OCI-LY1 (cell line): Measurements from ENCODE around the gene MRPL41.
"Not testable (repeated sequence)": the region's sequence is repeated elsewhere in the genome, so short reads cannot be mapped to it uniquely, and the experiment has no call there.

Experiments
- H2AFZ ChIP-seq: fragments of 200-600 bp; sonication (generic), shearing (Covaris generic); 2 replicates; pipeline ENCODE4 v1.6.0; 2014; ENCODE audit warnings: antibody characterized with exemption, mild to moderate bottlenecking, low read length
- H3F3A ChIP-seq: fragments of 200-600 bp; sonication (generic), shearing (Covaris generic); 2 replicates; pipeline ENCODE4 v1.6.0; 2014; ENCODE audit warnings: mild to moderate bottlenecking, antibody characterized with exemption, low read length, moderate library complexity; ENCODE audit not compliant: insufficient read depth
- H3K27ac ChIP-seq: fragments of 200-600 bp; sonication (generic); 2 replicates; pipeline ENCODE4 v1.5.1; 2014; ENCODE audit warnings: low read length, mixed run types, mild to moderate bottlenecking, low read depth; ENCODE audit not compliant: poor library complexity, severe bottlenecking
- H3K27me3 ChIP-seq: fragments of 200-600 bp; sonication (generic); 2 replicates; pipeline ENCODE4 v1.6.0; 2014; ENCODE audit warnings: antibody characterized with exemption, mild to moderate bottlenecking, low read length, moderate library complexity; ENCODE audit not compliant: insufficient read depth
- H3K36me3 ChIP-seq: fragments of 200-600 bp; sonication (generic); 2 replicates; pipeline ENCODE4 v1.6.1; 2014; ENCODE audit warnings: mild to moderate bottlenecking, antibody characterized with exemption, low read length, moderate library complexity, mixed read lengths; ENCODE audit not compliant: insufficient read depth
- H3K4me1 ChIP-seq: fragments of 200-600 bp; sonication (generic); 2 replicates; pipeline ENCODE4 v1.5.1; 2014; ENCODE audit warnings: mild to moderate bottlenecking, low read length, moderate library complexity; ENCODE audit not compliant: insufficient read depth, severe bottlenecking
- H3K4me2 ChIP-seq: fragments of 200-600 bp; sonication (generic), shearing (Covaris generic); 2 replicates; pipeline ENCODE4 v1.6.1; 2014; ENCODE audit warnings: low read length
- H3K4me3 ChIP-seq: fragments of 200-600 bp; sonication (generic); 2 replicates; pipeline ENCODE4 v1.5.1; 2014; ENCODE audit warnings: low read length, low read depth, mild to moderate bottlenecking, mixed read lengths; ENCODE audit not compliant: poor library complexity, severe bottlenecking
- H3K79me2 ChIP-seq: fragments of 200-600 bp; shearing (Covaris generic); 2 replicates; pipeline ENCODE4 v1.6.1; 2016; ENCODE audit warnings: mixed run types, low read length, mixed read lengths; ENCODE audit not compliant: insufficient read depth
- H3K9ac ChIP-seq: fragments of 200-600 bp; sonication (generic), shearing (Covaris generic); 2 replicates; pipeline ENCODE4 v1.6.1; 2014; ENCODE audit warnings: mild to moderate bottlenecking, low read length, mixed read lengths
- H3K9me2 ChIP-seq: fragments of 200-600 bp; sonication (generic), shearing (Covaris generic); 2 replicates; pipeline ENCODE4 v1.6.1; 2014; ENCODE audit warnings: low read depth, mild to moderate bottlenecking, low read length, mixed read lengths
- H3K9me3 ChIP-seq: fragments of 200-600 bp; shearing (Covaris generic); 2 replicates; pipeline ENCODE4 v1.6.1; 2014; ENCODE audit warnings: low read length, mixed read lengths
- H4K20me1 ChIP-seq: fragments of 200-600 bp; sonication (generic), shearing (Covaris generic); 2 replicates; pipeline ENCODE4 v1.6.0; 2016; ENCODE audit warnings: mild to moderate bottlenecking, low read length; ENCODE audit not compliant: insufficient read depth
- EZH2 ChIP-seq: fragments of 200-600 bp; sonication (generic), shearing (Covaris generic); IDR thresholded peaks from 2 replicates; pipeline ENCODE4 v1.8.0; 2017; ENCODE audit warnings: borderline replicate concordance, mixed run types, mild to moderate bottlenecking, antibody characterized with exemption, low read length, moderate library complexity, mixed read lengths
- TF ChIP-seq, protein P1 (sequence below): fragments of 200-600 bp; sonication (generic), shearing (Covaris generic); IDR thresholded peaks from 2 replicates; pipeline ENCODE4 v1.5.1; 2017; ENCODE audit warnings: mild to moderate bottlenecking, antibody characterized with exemption, low read length, moderate library complexity, mixed read lengths

The MRPL41 gene

DNA sequence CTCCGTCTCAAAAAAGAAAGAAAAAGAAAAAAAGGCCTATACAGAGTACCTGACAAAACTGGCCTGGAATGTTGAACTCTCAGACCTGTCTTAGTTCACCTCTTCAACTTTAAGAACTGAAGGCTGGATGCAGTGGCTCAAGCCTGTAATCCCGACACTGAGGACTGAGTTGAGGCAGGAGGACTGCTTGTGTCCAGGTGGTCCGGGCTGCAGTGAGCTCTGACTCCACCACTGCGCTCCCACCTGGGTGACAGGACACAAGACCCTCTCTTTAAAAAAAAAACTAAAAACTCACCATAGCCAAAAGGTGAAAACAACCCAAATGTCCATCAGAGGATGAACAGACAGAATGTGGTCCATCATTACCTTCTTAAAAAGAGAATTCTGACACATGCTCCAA lies 6.4 kb downstream of the MRPL41 start:
- Histone ChIP-seq H3K9ac (no peak overlapping the region), H3K9me3 (no peaks in the 10 kb centered on the region), H3F3A (no peaks in the 10 kb centered on the region), H3K27ac (no peak overlapping the region), H3K27me3 (no peaks in the 10 kb centered on the region), H3K79me2 (no peaks in the 10 kb centered on the region), H4K20me1 (no peaks in the 10 kb centered on the region), H3K4me2 (no peak overlapping the region), H3K4me1 (no peaks in the 10 kb centered on the region), H3K9me2 (no peaks in the 10 kb centered on the region), H3K4me3 (no peak overlapping the region), H3K36me3 (peaks cover 68% of the 10 kb centered on the region), H2AFZ (no peak overlapping the region)
- TF ChIP-seq, protein P1, sequence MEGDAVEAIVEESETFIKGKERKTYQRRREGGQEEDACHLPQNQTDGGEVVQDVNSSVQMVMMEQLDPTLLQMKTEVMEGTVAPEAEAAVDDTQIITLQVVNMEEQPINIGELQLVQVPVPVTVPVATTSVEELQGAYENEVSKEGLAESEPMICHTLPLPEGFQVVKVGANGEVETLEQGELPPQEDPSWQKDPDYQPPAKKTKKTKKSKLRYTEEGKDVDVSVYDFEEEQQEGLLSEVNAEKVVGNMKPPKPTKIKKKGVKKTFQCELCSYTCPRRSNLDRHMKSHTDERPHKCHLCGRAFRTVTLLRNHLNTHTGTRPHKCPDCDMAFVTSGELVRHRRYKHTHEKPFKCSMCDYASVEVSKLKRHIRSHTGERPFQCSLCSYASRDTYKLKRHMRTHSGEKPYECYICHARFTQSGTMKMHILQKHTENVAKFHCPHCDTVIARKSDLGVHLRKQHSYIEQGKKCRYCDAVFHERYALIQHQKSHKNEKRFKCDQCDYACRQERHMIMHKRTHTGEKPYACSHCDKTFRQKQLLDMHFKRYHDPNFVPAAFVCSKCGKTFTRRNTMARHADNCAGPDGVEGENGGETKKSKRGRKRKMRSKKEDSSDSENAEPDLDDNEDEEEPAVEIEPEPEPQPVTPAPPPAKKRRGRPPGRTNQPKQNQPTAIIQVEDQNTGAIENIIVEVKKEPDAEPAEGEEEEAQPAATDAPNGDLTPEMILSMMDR: no peak
- no peak for TF ChIP-seq EZH2

DNA sequence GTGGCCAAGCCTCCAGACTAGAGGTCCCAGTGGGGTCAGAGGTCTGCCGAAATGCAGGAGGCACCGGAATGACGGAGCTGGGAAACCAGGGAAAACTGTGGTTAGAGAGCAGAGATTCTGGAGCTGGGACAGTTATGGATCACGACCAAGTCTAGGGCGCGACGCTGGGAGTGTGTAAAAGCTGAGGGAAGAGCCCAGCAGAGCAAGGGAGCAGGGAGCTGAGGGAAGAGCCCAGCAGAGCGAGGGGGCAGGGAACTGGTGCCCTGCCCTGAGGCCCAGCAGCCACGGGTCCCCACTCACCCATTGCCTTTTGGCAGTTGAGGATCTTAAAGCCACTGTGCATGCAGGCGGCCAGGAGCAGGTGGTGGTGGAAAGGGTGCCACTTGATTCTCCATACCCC lies 12.5 kb downstream of the MRPL41 start:
- Histone ChIP-seq H3K4me3 (no peak overlapping the region), H3K9me3 (no peaks in the 10 kb centered on the region), H3K4me2 (no peak overlapping the region), H2AFZ (no peak overlapping the region), H3K27ac (no peak overlapping the region), H3K27me3 (no peaks in the 10 kb centered on the region), H3K79me2 (no peaks in the 10 kb centered on the region), H3K9ac (no peak overlapping the region), H3K4me1 (no peaks in the 10 kb centered on the region), H3K36me3 (peaks cover 54% of the 10 kb centered on the region), H4K20me1 (no peaks in the 10 kb centered on the region), H3F3A (no peaks in the 10 kb centered on the region), H3K9me2 (no peaks in the 10 kb centered on the region)
- no peak for TF ChIP-seq EZH2
- TF ChIP-seq, protein P1: no peak

- no peaks in the 10 kb centered on the region for H3K9me2 ChIP-seq
- H4K20me1 ChIP-seq: no peaks in the 10 kb centered on the region
- H3K4me3 ChIP-seq: no peak overlapping the region
- H3K4me2 ChIP-seq: no peak overlapping the region
- H3K9ac ChIP-seq: no peak overlapping the region
- peaks cover 52% of the 10 kb centered on the region for H3K36me3 ChIP-seq
- H3F3A ChIP-seq: no peaks in the 10 kb centered on the region
- TF ChIP-seq, protein P1: no peak
- no peak for TF ChIP-seq EZH2
- no peaks in the 10 kb centered on the region for H3K9me3 ChIP-seq
- no peak overlapping the region for H3K27ac ChIP-seq
- H3K79me2 ChIP-seq: no peaks in the 10 kb centered on the region
- H3K27me3 ChIP-seq: no peaks in the 10 kb centered on the region
- H3K4me1 ChIP-seq: no peaks in the 10 kb centered on the region
- no peak overlapping the region for H2AFZ ChIP-seq
Measured at GRCh38 chr9:137564817-137565411, 13.2 kb downstream of the MRPL41 start.

GRCh38 chr9:137568445-137568844 lies 16.8 kb downstream of the MRPL41 start:
- not testable (repeated sequence) for H4K20me1 ChIP-seq, H3F3A ChIP-seq, H3K4me3 ChIP-seq, H3K4me1 ChIP-seq, H3K79me2 ChIP-seq, H3K27me3 ChIP-seq, H3K9me3 ChIP-seq, H3K9me2 ChIP-seq, H3K4me2 ChIP-seq, H3K9ac ChIP-seq, H2AFZ ChIP-seq
- Histone ChIP-seq H3K27ac (peak overlapping the region; percentile 10), H3K36me3 (peaks cover 53% of the 10 kb centered on the region)
